AG10803 (cell line): ENCODE measurements around the gene JCAD.
"Not testable (repeated sequence)": the region's sequence is repeated elsewhere in the genome, so short reads cannot be mapped to it uniquely, and the experiment has no call there.

Source experiments
- DNase-seq: peaks from one replicate; pipeline ENCODE4 v3.0.0; 2010; ENCODE audit warnings: low read depth
- H3K4me3 ChIP-seq: 2 replicates; pipeline ENCODE4 v1.5.1; 2011; ENCODE audit warnings: mild to moderate bottlenecking, low read length, control low read depth
- TF ChIP-seq, protein P1 (sequence below): conservative IDR thresholded peaks from 2 replicates; pipeline ENCODE4 v1.5.1; 2011; ENCODE audit warnings: mild to moderate bottlenecking, low read length, control low read depth, inconsistent platforms

JCAD gene

GRCh38 chr10:30059209-30060107, at the start of gene JCAD:
Gene JCAD (minus strand): TSS chr10:30059586. CDS start chr10:30047812, 11,774 bp downstream.
- H3K4me3 ChIP-seq: peak within 1 kb of the TSS; percentile 71
- TF ChIP-seq, protein P1, sequence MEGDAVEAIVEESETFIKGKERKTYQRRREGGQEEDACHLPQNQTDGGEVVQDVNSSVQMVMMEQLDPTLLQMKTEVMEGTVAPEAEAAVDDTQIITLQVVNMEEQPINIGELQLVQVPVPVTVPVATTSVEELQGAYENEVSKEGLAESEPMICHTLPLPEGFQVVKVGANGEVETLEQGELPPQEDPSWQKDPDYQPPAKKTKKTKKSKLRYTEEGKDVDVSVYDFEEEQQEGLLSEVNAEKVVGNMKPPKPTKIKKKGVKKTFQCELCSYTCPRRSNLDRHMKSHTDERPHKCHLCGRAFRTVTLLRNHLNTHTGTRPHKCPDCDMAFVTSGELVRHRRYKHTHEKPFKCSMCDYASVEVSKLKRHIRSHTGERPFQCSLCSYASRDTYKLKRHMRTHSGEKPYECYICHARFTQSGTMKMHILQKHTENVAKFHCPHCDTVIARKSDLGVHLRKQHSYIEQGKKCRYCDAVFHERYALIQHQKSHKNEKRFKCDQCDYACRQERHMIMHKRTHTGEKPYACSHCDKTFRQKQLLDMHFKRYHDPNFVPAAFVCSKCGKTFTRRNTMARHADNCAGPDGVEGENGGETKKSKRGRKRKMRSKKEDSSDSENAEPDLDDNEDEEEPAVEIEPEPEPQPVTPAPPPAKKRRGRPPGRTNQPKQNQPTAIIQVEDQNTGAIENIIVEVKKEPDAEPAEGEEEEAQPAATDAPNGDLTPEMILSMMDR: no peak
- peak; percentile 45 for DNase-seq

- H3K4me3 ChIP-seq: no peak overlapping the region
- TF ChIP-seq, protein P1: no peak
- DNase-seq: no peak
Measured at GRCh38 chr10:30106987-30107386, 47.6 kb upstream of the JCAD start.

- TF ChIP-seq, protein P1: no peak
- DNase-seq: no peak
- no peak overlapping the region for H3K4me3 ChIP-seq
Measured at GRCh38 chr10:30103595-30104320, 44.4 kb upstream of the JCAD start.

GRCh38 chr10:30099706-30100105, 40.3 kb upstream of the JCAD start:
- H3K4me3 ChIP-seq, DNase-seq: not testable (repeated sequence)

DNA sequence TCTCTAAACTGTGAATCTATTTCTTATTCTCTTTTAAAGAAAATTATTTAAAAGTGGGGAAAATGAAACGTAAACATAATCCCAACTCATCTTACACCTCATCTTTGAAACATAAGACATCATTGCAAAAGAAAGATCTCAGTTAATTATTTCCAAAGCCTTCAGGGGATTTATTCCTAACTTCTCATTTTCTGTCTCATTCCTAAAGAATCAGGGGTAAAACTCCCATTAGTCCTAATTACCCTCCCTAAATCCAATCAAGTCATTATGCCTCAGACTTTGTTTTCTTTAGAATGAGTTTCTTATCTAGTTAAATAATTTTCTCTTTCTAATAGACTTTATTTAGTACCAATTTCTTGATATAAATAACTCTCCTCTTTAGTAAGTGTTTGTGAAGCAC, 39.7 kb upstream of the JCAD start:
- no peak overlapping the region for H3K4me3 ChIP-seq
- TF ChIP-seq, protein P1: no peak

GRCh38 chr10:30098629-30099028, 39.2 kb upstream of the JCAD start:
- TF ChIP-seq, protein P1: no peak
- H3K4me3 ChIP-seq: no peak overlapping the region
- DNase-seq: peak; percentile 94

More for the DNA sequence above, 39.7 kb upstream of the JCAD start:
- no peak for DNase-seq

GRCh38 chr10:30096564-30096963, 37.2 kb upstream of the JCAD start:
- TF ChIP-seq, protein P1: no peak
- H3K4me3 ChIP-seq: no peak overlapping the region
- DNase-seq: no peak
